ENCODE data around the gene PCDH7. TPM values are rescaled to one million over a fixed set of nuclear protein-coding genes. Genes with fewer than 3 reads are reported as not detected.

Gene PCDH7
- total RNA-seq, 1 experiment from 2014 or later = 16.8 TPM

GRCh38 chr4:30721185-30722091 is 1.3 kb downstream of the PCDH7 start:
- Histone ChIP-seq H3K9me3 (ENCODE audit: control insufficient read depth, low read depth, low read length) (no peaks in the 10 kb centered on the region), H3K9ac (ENCODE audit: extremely low read depth, insufficient read length, low read length) (no peak overlapping the region), H3K27ac (ENCODE audit: insufficient read length, low read depth, low read length) (no peak overlapping the region), H3K56ac (ENCODE audit: insufficient read length, low read depth, low read length) (no peak overlapping the region), H3K23me2 (ENCODE audit: insufficient read length, low read depth, low read length, poor library complexity, severe bottlenecking) (peaks cover 54% of the 10 kb centered on the region), H4K5ac (ENCODE audit: insufficient read length, low read depth, low read length) (no peak overlapping the region), H4K8ac (replicated peaks; ENCODE audit: insufficient read length, low read depth, low read length) (no peak overlapping the region), H2BK20ac (ENCODE audit: low read depth, low read length, poor library complexity, severe bottlenecking) (no peak overlapping the region), H2BK12ac (ENCODE audit: insufficient read length, low read depth, low read length) (no peak overlapping the region), H2BK15ac (ENCODE audit: low read depth, low read length) (no peak overlapping the region), H2AK5ac (ENCODE audit: insufficient read length, low read length) (no peak overlapping the region), H3T11ph (ENCODE audit: low read length) (no peak overlapping the region), H3K4me1 (ENCODE audit: insufficient read depth, low read length) (0 out of 2 replicates have a peak, but pooled peaks cover 3% of the 10 kb centered on the region), H4K91ac (ENCODE audit: insufficient read length, low read depth, low read length) (no peak overlapping the region), H2BK120ac (ENCODE audit: low read depth, low read length, poor library complexity, severe bottlenecking) (no peak overlapping the region), H3K14ac (ENCODE audit: insufficient read depth, low read length) (no peak overlapping the region), H2AFZ (ENCODE audit: low read length) (no peak overlapping the region), H3K79me1 (ENCODE audit: insufficient read depth, low read depth, low read length, poor library complexity, severe bottlenecking) (no peaks in the 10 kb centered on the region), H3K23ac (ENCODE audit: insufficient read length, low read depth, low read length) (no peak overlapping the region), H3K79me2 (ENCODE audit: insufficient read depth, low read length) (no peaks in the 10 kb centered on the region), H3K4ac (ENCODE audit: low read depth, low read length) (no peak overlapping the region), H3K18ac (ENCODE audit: insufficient read length, low read depth, low read length) (no peak overlapping the region), H3K4me2 (ENCODE audit: insufficient read depth, insufficient read length, low read length) (peak overlapping the region; percentile 58), H3K27me3 (ENCODE audit: insufficient read depth, low read length) (peaks cover 23% of the 10 kb centered on the region), H4K20me1 (ENCODE audit: control insufficient read depth, insufficient read depth, insufficient read length) (peaks cover 6% of the 10 kb centered on the region), H2BK5ac (ENCODE audit: insufficient read length, low read length) (no peak overlapping the region)
- H3K36me3 Mint-ChIP-seq (ENCODE audit: insufficient read depth in 1 of 3, low read depth in 3 of 3) = peaks cover 0 to 22% (median 17%) of the 10 kb centered on the region in 3 experiments; a peak in 6 of 7 replicates
- peak overlapping the region; percentile 90 to 100 for H3K4me3 Mint-ChIP-seq
- no peaks in the 10 kb centered on the region; a peak in 2 of 5 replicates for H3K9me3 Mint-ChIP-seq
- WGBS (ENCODE audit: extremely low coverage, insufficient read length, low lambda C conversion rate) = no CpG with 5 or more reads among the region's 95 CpGs
- peaks cover 39% of the 10 kb centered on the region in 2 experiments for H3K4me1 Mint-ChIP-seq
- H3K27me3 Mint-ChIP-seq (ENCODE audit: low read depth) = peaks cover 62% of the 10 kb centered on the region
- DNase-seq = peak; percentile 55
- peak; percentile 59; the same call in 2 of the 3 replicates for TF ChIP-seq CTCF (conservative IDR thresholded peaks at IDR 0.05)
- H3K27ac Mint-ChIP-seq = no peak overlapping the region; a peak in 1 of 7 replicates

All from H9 (cell line).